Erythroblast (primary cell): ENCODE results near the gene NAPSA.

Experiments
- GATA1 ChIP-seq: IDR thresholded peaks from 2 replicates; pipeline ENCODE4 v1.6.1; 2011; ENCODE audit warnings: low read depth, mild to moderate bottlenecking, control low read depth, low read length, moderate library complexity
- POLR2A ChIP-seq: IDR thresholded peaks from 2 replicates; pipeline ENCODE4 v1.6.1; 2011; ENCODE audit warnings: mild to moderate bottlenecking, low read length

GRCh38 chr19:50322234-50322633 lies 43.2 kb downstream of the NAPSA start:
- no peak for TF ChIP-seq POLR2A
- no peak for TF ChIP-seq GATA1
